Fibroblast of skin of left biceps (primary cell): ENCODE results near the gene TMTC1.

ENCODE experiments used
- DNase-seq, 2 experiments: peaks; one replicate each; pipeline ENCODE4 v3.0.0-alpha.2; 2013; ENCODE audit warnings: low read depth in 2 of 2

The TMTC1 gene

GRCh38 chr12:29543036-29543435, 240.7 kb downstream of the TMTC1 start:
- no peak for DNase-seq

- DNase-seq: no peak
These were observed 246.4 kb downstream of the TMTC1 start for GRCh38 chr12:29537298-29537697.

DNA sequence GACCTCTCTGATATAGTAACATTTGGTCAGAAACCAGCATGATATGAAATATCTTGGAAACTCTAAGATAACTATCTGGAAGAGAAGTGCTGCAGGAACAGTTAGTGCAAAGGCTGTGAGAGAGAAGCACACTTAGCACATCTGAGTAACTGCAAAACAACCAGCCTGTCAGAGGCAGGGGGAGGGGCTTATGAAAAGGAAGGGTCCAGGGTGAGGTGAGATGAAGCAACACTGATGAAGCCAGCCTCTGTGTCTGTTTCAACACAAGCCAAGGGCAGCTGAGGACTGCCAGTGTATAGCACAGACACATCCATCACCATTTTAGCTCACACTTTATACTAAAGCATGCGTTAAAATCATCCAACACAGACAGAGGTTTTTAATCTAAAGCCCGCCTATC, 248.8 kb downstream of the TMTC1 start:
- DNase-seq: no peak

GRCh38 chr12:29533815-29534489, 249.8 kb downstream of the TMTC1 start:
- DNase-seq: no peak

- DNase-seq: no peak
These were observed 252.3 kb downstream of the TMTC1 start for GRCh38 chr12:29531471-29531870.

GRCh38 chr12:29530436-29530835, 253.3 kb downstream of the TMTC1 start:
- no peak for DNase-seq

DNA sequence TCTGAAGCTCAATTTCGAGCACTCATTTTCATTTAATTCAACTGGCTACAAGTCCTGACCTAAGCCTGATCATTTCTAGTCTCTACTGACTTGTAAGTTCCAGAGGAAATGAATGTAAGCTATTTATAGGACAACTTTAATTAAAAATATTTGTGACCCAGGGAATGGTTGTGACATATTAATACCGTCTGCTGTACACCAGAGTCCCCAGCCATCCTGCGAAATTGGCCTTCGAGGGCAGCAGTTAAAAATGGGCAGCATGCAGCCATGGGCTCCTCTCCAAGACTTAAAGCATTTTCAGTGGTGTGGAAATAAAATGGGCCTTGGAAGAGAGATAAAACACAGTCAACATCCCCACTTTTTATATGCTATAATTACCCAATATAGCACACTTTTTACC, 255.6 kb downstream of the TMTC1 start:
- no peak for DNase-seq

DNA sequence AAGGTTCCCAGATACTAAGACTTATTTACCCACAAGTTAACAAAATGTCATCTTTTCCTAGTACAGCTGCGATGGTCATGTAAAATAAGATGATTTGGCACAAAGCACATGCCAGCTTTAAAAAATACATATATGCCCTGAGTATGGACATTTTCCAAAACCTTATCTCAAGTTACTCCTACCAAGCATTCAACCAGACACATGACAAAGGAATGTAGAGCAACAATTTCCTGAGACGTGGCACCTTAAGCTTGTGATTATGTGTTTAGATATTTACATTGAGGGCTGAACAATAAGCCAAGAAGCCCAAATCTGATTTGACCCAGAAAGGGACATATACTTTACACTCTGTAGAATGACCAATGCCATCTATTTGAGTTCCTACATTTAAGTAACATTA, 261.8 kb downstream of the TMTC1 start:
- DNase-seq: no peak

DNA sequence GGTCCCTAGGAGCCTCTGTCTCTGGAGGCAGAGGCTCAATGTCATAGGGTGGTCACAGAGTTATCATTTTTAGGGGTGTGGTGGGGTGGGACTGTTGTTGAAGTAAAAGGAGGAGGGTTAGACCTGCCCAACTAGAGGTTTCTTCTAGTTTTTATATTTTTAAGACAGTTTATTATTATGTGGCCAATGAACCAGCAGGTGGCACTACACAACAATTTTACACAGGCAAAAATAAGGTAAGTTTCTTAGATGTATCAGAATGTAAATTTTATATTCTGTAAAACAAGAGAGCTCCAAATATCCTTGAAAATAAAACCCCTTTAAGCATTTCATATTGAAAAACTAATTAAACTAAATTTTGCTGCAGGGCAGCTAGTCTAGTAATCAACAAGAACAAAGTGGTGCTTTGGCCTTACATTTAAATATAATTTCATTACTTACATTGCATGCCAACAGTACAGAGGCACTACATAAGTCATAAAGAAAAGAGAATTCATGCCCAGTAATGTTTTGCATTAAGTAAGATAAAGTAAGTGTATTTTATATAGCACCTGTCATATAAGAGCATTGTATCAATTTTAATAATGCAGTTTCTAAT, 264.1 kb downstream of the TMTC1 start:
- DNase-seq: no peak

GRCh38 chr12:29518407-29518806, 265.3 kb downstream of the TMTC1 start:
- no peak for DNase-seq

DNA sequence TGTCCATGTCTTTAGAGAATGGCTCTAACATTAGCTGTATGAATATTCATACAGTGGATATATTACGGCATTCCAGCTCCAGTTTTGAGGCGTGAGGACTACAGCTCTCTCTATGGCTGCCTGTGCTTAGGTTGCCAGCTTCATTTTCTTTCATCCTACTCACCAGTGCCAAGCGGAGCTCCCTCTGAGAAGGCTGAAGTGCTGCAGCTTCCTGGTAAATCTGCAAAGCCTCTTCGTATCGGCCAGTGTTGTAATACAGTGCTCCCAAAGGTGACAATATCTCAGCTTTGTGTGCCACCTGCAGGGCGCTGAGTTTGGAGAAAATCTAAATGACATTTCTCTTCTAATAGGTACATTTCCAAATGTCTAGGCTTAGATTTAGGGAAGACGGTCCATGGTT, 266.5 kb downstream of the TMTC1 start:
- no peak for DNase-seq

- DNase-seq: peak in 1 of 2 experiments; percentile 13
These were observed 267.3 kb downstream of the TMTC1 start for GRCh38 chr12:29516431-29516875.

GRCh38 chr12:29510591-29511185, 273.1 kb downstream of the TMTC1 start:
- DNase-seq: no peak

GRCh38 chr12:29509503-29509902, 274.2 kb downstream of the TMTC1 start:
- DNase-seq: no peak

- DNase-seq: no peak
These were observed 274.8 kb downstream of the TMTC1 start for GRCh38 chr12:29508949-29509348.

GRCh38 chr12:29505122-29505521, 278.6 kb downstream of the TMTC1 start:
- DNase-seq: no peak

DNA sequence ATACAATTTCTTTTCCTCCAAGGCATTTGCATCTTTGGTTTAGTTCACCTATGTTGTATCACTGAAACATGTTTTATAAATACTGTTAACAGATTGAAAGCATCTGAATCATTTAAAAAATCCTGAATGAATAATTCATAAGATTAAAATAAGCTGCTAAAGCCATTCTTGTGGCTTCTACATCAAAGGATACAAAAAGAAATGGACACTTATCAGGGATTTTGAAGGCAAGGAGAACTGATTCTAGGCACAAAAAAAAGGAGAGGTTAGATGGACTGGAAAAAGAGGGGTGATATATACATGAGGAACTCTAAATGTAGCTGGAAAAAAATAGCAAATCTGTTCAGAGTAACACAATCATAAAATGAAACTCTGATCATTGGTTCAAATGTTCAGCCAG, 280.5 kb downstream of the TMTC1 start:
- no peak for DNase-seq

- DNase-seq: no peak
These were observed 284.5 kb downstream of the TMTC1 start for GRCh38 chr12:29499235-29499634.

DNA sequence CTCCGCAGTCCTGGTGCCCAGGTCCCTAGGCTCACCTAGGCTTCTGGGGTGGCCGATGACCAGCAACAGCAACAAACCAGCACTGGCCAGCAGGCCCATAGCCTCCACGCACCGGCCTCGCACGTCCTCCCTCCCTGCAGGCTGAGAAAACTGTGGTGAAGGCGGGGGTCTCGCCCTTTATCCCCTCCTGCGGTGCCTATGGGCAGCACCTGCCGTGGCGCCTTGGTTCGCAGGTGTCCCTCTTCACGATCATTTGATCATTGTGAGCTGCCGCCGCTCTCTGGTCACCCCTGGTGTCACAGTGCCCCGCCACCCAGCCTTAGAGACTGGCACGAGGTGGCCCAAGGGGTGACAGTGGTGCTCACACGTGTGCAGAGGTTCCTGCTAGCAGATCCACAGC, 286.2 kb downstream of the TMTC1 start, which contains the start of gene OVCH1:
Gene OVCH1 (minus strand): TSS at position 99 of the 400 bp plus-strand sequence. CDS start 0 bp downstream, at position 99.
- no peak for DNase-seq

DNA sequence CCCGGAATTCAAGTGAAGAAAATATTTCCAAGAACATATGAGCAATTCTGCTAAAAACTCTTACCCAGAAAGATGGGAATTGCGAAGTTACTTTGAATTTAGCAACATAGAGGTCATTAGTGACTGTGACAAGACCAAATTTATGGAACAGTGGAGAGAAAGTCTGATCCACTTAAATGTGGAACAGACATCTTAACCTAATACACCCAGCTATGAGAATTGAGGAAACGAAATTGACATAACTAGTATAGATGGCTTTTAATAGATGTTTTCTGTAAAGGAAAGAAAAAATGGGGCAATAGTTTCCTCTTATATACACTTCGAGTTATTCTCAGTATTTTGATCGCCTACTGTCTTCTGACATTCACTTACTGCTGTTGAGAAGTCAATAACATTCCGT, 290.9 kb downstream of the TMTC1 start:
- no peak for DNase-seq

DNA sequence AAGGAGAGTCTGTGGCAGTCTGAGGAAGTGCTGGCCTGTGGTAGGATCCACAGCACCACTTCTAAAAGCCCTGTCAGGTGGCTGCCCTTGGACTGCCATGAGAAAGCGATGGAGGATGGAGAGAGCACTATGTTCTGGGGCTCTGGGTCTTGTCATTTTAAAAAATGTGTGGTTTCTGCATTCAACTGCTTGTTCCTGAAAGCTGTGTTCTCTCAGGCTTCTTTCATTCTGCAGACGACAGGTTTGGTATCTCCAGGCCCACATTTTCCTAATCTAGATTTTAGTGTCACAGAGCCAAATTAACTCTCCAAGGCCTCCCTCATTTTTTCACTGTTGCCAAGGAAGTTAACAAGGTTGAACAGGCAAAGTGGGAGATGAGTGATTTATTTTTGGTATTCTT, 296.8 kb downstream of the TMTC1 start:
- DNase-seq: no peak

DNA sequence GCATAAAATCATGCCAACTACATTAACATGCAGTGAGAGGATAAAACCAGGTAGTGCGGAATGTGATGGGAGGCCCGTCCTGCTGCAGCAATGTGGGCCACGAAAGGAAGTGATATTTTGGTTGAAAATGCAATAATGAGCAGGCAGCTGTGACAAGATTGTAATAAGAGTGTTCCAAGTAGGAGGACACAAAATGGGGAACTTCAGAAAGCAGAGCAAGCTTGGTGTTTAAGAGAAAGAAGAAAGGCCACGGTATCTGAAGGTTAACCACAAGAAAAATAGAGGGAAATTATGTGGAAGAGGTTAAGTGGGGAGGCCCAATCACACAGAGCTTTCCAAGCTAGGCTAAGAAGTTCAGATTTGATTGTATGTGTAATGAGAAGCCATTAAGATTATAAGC, 320.5 kb downstream of the TMTC1 start:
- DNase-seq: no peak

DNA sequence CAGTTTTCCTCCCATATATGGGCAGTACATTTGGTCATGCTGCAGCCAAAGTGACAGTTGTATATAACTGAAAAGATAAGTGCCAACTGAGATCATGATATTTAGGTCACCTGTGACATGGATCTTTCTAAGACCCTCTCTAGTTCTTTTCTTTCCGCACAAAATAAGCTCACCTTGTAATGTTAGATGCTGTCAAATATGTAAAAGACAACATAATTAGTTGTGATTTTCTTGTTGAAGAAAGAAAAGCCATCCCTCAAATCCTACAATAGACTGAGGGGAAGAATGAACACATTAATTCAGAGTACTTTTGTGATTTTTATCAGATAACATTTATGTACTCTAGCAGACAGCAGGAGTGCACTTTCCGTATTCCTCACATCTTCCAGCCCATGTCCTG, 323.7 kb downstream of the TMTC1 start:
- DNase-seq: no peak
